Heart right ventricle (tissue), 16 donors: ENCODE data around the gene SLC1A4. TPM values are rescaled to one million over a fixed set of nuclear protein-coding genes. Genes with fewer than 3 reads are reported as not detected.

ENCODE experiments used
- ATAC-seq, 8 donors: fragments of 200-7000 bp; cut with Tn5 transposase; one replicate each; pipeline ENCODE4 v1.9.1; 2020; ENCODE audit warnings: mild to moderate bottlenecking in 8 of 8, moderate library complexity in 8 of 8, moderate number of reproducible peaks in 1 of 8
- DNase-seq, 2 donors: peaks; one replicate each; pipeline ENCODE4 v3.0.0-alpha.2; 2020
- H3K27ac ChIP-seq, 10 donors: fragments of 200-600 bp; sonication (generic) in 2 of 10; one replicate each; pipeline versions ENCODE4 v1.5.0 to v1.8.0; 2020 to 2022; ENCODE audit warnings: mild to moderate bottlenecking in 3 of 10
- H3K27me3 ChIP-seq, 7 donors: fragments of 200-600 bp; one replicate each; pipeline ENCODE4 v1.8.0; 2021 to 2022; ENCODE audit warnings: mild to moderate bottlenecking in 2 of 7
- H3K36me3 ChIP-seq, 9 donors: fragments of 200-600 bp; sonication (generic) in 1 of 9; one replicate each; pipeline versions ENCODE4 v1.5.0 to v1.8.0; 2020 to 2022; ENCODE audit warnings: mild to moderate bottlenecking in 2 of 9
- H3K4me1 ChIP-seq, 9 donors: fragments of 200-600 bp; sonication (generic) in 1 of 9; one replicate each; pipeline versions ENCODE4 v1.5.0 to v1.8.0; 2020 to 2022; ENCODE audit warnings: mild to moderate bottlenecking in 4 of 9
- H3K4me3 ChIP-seq, 10 donors: fragments of 200-600 bp; sonication (generic) in 2 of 10; one replicate each; pipeline versions ENCODE4 v1.5.0 to v1.8.0; 2020 to 2022; ENCODE audit warnings: mild to moderate bottlenecking in 7 of 10, moderate library complexity in 2 of 10
- H3K9me3 ChIP-seq, 11 donors: fragments of 200-600 bp in 10 of 11; sonication (generic) in 2 of 11; one replicate each; pipeline versions ENCODE4 v1.5.0 to v1.8.0; 2013 to 2022; ENCODE audit warnings: mild to moderate bottlenecking in 2 of 11, control low read depth in 1 of 11, moderate library complexity in 1 of 11
- WGBS, 2 donors: extraction: QIAGEN DNeasy Blood & Tissue Kit; methylation state at CpG; one replicate each; pipeline ENCODE4 v1.1.7; 2013; ENCODE audit warnings: inconsistent platforms in 1 of 2; 5-methylcytosine and 5-hydroxymethylcytosine counted together
- intact Hi-C, 10 donors: fragments of 100-400 bp; cut with DNase I; formaldehyde crosslinking; loops; one replicate each; pipeline versions ENCODE4 v1.11.1 to v1.14.2; 2022
- polyA plus RNA-seq, 2 donors: library from polyadenylated mRNA; stranded (reverse); fragments of 200-250 nt; gene quantifications; one replicate each; pipeline ENCODE4 v1.2.3, GENCODE V29; 2013
- total RNA-seq, 10 donors: library from RNA; stranded (reverse); fragmentation: NEBNext Ultra II Directional in 3 of 10; extraction: Animal tissue kit (Norgen Biotek cat#: 25700) in 3 of 10; gene quantifications; one replicate each; pipeline versions ENCODE4 v1.2.1 to v1.2.4, GENCODE V29; 2021 to 2023
- TF ChIP-seq, protein P1 (sequence below), 9 donors: fragments of 200-600 bp; sonication (generic) in 2 of 9; IDR thresholded peaks; one replicate each; pipeline versions ENCODE4 v1.5.0 to v1.8.0; 2021 to 2022; ENCODE audit warnings: antibody characterized with exemption in 9 of 9, mild to moderate bottlenecking in 5 of 9, moderate library complexity in 1 of 9
- donor health status: Arrhythmogenic right ventricular cardiomyopathy.
- donor health status: ischemic (EF 13 %, LVEDD 7.1; RV severe dilation, severe dysfunction).
- donor health status: healthy with polysubstance abuse.
- donor health status: DM: no; HTN: yes; CAD: no.
- donor health status: DM: no; HTN: no; CAD: no.
- donor health status: ischemic (EF 25% LVEDD 6.9; RV normal size, moderate dysfunction).
- donor health status: ischemic (EF 25% LVEDD 5.7; RV mildly dilated, moderate dysfunction).
- donor health status: healthy.
- donor health status: DM: yes; HTN: yes; CAD: no.
- donor health status: Ischemic cardiomyopathy.
- donor health status: ischemic (EF 35%, LVEDD 5.7; RV mildly dilated, moderate dysfunction).
- donor health status: nonischemic (EF 11% LVEDD 7.7; RV severe dilation, severe dysfunction).
- donor health status: DM: yes; HTN: yes; CAD: no.
- donor health status: PGD.
- donor health status: ischemic (EF 29% LVEDD 5.4; RV normal size, mild dysfunction).
- donor health status: nonischemic (EF 23%, LVEDD 6.1; RV moderate dilation, normal function).

SLC1A4 gene
- total and polyA plus RNA-seq, 12 donors = 2.1 to 18.7 (median 11.3) TPM

DNA sequence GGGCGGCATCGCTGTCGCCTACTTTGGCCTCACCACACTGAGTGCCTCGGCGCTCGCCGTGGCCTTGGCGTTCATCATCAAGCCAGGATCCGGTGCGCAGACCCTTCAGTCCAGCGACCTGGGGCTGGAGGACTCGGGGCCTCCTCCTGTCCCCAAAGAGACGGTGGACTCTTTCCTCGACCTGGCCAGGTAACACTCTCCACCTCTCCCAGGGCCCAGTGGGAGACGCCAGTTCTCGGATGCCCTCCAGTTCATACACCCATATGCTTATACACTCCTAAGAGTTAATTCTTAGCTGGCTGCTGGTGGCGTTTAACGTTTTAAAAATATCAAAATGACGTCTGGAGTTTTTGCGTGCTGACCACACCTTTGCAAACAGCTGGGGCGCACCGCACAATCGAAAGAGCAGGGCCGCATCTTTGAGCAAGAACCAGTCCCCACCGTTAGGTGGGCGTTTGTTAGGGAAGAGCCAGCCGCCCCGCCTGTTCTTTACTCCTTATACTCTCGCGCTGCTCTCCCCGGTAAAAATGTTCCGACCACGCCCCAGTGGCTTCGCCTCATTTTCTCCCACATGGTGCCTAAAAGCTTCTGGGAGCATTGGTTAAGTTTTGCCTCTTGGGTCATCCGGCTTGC is 899 bp downstream of the SLC1A4 start:
- no peak for ATAC-seq
- Histone ChIP-seq H3K27ac (peak overlapping the region in 8 of 10 donors; percentile 78 to 98 (median 96)), H3K4me1 (peaks cover 2 to 47% (median 25%) of the 10 kb centered on the region in 9 donors), H3K4me3 (peak overlapping the region; percentile 52 to 98 (median 88)), H3K9me3 (no peaks in the 10 kb centered on the region), H3K36me3 (no peaks in the 10 kb centered on the region), H3K27me3 (no peaks in the 10 kb centered on the region)
- TF ChIP-seq, protein P1, sequence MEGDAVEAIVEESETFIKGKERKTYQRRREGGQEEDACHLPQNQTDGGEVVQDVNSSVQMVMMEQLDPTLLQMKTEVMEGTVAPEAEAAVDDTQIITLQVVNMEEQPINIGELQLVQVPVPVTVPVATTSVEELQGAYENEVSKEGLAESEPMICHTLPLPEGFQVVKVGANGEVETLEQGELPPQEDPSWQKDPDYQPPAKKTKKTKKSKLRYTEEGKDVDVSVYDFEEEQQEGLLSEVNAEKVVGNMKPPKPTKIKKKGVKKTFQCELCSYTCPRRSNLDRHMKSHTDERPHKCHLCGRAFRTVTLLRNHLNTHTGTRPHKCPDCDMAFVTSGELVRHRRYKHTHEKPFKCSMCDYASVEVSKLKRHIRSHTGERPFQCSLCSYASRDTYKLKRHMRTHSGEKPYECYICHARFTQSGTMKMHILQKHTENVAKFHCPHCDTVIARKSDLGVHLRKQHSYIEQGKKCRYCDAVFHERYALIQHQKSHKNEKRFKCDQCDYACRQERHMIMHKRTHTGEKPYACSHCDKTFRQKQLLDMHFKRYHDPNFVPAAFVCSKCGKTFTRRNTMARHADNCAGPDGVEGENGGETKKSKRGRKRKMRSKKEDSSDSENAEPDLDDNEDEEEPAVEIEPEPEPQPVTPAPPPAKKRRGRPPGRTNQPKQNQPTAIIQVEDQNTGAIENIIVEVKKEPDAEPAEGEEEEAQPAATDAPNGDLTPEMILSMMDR (IDR thresholded peaks at IDR 0.05) = no peak
- 16 to 18% methylated on average over 35 of the region's 35 CpGs for WGBS, 2 donors
- DNase-seq = peak in 1 of 2 donors; percentile 9
- intact Hi-C loops = loop anchor here in 5 of 10 donors (2.0 to 5.0 kb wide), 4 partner anchors 42 to 52 kb away; no protein-coding TSS in a partner anchor

DNA sequence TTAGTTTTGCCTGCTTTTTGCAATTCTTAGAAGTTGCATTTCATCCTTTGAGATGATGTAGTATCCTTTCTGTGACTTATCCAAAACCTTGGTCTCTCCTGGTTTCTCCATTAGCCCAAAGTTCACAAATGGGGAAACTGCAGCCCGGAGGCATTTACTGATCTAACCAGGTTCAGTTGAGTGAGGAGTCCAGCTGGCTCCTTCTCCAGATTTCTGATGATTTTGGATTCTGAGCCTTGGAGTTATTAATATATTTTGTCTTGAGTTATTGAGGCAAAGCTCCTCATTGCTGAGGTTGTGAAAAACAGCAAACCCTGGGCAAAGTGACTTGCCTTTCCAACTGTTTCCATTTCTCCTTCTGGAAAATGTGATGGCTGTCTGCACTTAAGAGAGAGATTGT is 1.7 kb downstream of the SLC1A4 start:
- TF ChIP-seq, protein P1 (IDR thresholded peaks at IDR 0.05) = no peak
- H3K27ac ChIP-seq = peak overlapping the region in 2 of 10 donors; percentile 48 to 90
- DNase-seq = no peak
- 81 to 83% methylated on average over 1 of the region's 1 CpG for WGBS, 2 donors
- H3K27me3 ChIP-seq = no peaks in the 10 kb centered on the region
- intact Hi-C loops = no loop called here
- H3K36me3 ChIP-seq = no peaks in the 10 kb centered on the region
- no peaks in the 10 kb centered on the region for H3K9me3 ChIP-seq
- H3K4me3 ChIP-seq = peak overlapping the region in 7 of 10 donors; percentile 52 to 98 (median 93)
- peaks cover 2 to 43% (median 23%) of the 10 kb centered on the region in 9 donors for H3K4me1 ChIP-seq
- ATAC-seq = no peak

DNA sequence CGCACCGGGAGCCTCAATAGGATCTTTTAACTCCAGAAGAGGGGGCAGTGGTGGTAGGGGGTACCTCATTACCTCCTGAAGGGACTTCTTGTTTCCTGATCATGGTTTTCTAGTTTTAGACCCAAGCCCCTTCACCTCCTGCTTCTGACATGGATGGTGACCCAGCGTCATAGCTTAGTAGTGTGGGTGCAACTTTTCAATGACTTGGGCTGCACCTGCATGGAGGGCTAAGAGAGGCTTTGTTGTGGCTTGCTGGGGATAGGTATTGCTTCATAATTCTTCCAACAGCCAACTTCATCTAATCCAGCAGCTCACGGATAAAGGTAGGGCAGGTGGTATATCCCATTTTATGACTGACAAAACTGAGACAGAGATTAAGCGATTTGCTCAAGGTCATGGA is 3.0 kb downstream of the SLC1A4 start:
- no peaks in the 10 kb centered on the region for H3K9me3 ChIP-seq
- no peak overlapping the region for H3K27ac ChIP-seq
- intact Hi-C loops = no loop called here
- TF ChIP-seq, protein P1 (IDR thresholded peaks at IDR 0.05) = no peak
- no peaks in the 10 kb centered on the region for H3K36me3 ChIP-seq
- no peak overlapping the region for H3K4me3 ChIP-seq
- no peaks in the 10 kb centered on the region for H3K27me3 ChIP-seq
- no peak for ATAC-seq
- no peak for DNase-seq
- peaks cover 1 to 35% (median 18%) of the 10 kb centered on the region in 9 donors for H3K4me1 ChIP-seq
- 95 to 97% methylated on average over 5 of the region's 5 CpGs for WGBS, 2 donors

DNA sequence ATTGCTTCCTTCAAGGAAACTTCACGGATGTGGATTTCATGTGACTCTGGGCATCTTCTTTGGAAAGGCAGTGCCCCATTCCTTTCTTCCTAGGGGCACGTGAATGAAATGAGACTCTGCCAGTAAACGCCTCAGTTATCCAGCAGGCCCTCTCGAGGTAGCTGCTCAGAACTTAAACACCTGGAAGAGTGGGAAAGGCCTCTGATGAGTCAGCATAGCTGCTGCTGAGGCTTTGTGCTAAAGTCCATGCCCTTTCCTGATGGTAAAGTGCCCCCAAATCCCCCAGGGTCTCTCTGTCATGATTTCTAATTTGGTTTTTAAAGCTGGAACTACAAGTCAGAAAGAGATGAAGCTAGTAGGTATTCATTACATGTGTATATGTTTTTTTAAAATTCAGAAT is 3.8 kb downstream of the SLC1A4 start:
- peaks cover 0 to 29% (median 14%) of the 10 kb centered on the region in 9 donors for H3K4me1 ChIP-seq
- 68 to 69% methylated on average over 4 of the region's 4 CpGs for WGBS, 2 donors
- DNase-seq (no peak), ATAC-seq (no peak)
- H3K4me3 ChIP-seq = no peak overlapping the region
- no peaks in the 10 kb centered on the region for H3K36me3 ChIP-seq
- TF ChIP-seq, protein P1 (IDR thresholded peaks at IDR 0.05) = no peak
- intact Hi-C loops = no loop called here
- H3K27me3 ChIP-seq = no peaks in the 10 kb centered on the region
- no peak overlapping the region for H3K27ac ChIP-seq
- no peaks in the 10 kb centered on the region for H3K9me3 ChIP-seq
